GM12874 (cell line): ENCODE results near the gene LRRC39.
A peak's percentile ranks its signal among the peaks of the same experiment; 100 is the strongest.

Experiments
- TF ChIP-seq, protein P1 (sequence below): IDR thresholded peaks from 2 replicates; pipeline ENCODE4 v1.5.1; 2011; ENCODE audit warnings: low read depth, mild to moderate bottlenecking, control low read depth, low read length, moderate library complexity; ENCODE audit not compliant: insufficient read depth

LRRC39 gene

DNA sequence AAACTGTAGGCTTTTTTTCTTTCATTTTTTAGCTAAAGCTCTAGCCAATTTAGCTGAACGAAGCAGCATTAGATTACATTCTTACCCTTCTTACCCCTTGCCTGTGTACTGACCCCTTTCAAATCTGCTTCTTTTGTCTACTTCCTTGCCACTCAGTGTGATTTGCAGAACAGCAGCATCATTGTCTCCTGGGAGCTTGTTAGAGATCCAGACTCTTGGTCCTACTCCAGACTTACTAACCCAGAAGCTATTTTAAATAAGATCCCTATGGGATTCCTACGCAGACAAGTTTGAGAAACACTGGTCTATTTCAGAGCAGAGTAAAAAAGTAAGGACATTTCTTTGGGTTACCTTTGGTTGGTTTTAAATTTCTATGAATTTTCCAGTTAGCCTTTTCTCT, 13.8 kb downstream of the LRRC39 start:
- TF ChIP-seq, protein P1, sequence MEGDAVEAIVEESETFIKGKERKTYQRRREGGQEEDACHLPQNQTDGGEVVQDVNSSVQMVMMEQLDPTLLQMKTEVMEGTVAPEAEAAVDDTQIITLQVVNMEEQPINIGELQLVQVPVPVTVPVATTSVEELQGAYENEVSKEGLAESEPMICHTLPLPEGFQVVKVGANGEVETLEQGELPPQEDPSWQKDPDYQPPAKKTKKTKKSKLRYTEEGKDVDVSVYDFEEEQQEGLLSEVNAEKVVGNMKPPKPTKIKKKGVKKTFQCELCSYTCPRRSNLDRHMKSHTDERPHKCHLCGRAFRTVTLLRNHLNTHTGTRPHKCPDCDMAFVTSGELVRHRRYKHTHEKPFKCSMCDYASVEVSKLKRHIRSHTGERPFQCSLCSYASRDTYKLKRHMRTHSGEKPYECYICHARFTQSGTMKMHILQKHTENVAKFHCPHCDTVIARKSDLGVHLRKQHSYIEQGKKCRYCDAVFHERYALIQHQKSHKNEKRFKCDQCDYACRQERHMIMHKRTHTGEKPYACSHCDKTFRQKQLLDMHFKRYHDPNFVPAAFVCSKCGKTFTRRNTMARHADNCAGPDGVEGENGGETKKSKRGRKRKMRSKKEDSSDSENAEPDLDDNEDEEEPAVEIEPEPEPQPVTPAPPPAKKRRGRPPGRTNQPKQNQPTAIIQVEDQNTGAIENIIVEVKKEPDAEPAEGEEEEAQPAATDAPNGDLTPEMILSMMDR: no peak

DNA sequence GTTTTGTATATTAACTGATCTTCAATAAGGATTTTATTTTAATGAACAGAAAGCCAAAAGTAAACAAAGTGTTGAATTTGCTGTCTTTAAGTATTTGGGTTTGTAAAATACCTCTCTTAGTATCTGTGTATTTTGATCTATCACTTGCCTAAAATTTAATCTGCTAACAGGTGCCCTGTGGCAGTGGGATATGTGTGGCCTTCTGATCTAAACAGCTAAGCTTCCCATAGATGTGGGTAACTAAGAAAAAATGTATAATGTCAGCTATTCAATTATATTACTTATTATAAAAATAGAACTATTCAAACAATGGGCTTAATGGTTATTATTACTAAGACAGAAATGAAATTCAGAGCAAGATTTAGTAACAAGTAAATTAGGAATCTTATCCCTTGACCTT, 15.2 kb downstream of the LRRC39 start:
- TF ChIP-seq, protein P1: no peak

DNA sequence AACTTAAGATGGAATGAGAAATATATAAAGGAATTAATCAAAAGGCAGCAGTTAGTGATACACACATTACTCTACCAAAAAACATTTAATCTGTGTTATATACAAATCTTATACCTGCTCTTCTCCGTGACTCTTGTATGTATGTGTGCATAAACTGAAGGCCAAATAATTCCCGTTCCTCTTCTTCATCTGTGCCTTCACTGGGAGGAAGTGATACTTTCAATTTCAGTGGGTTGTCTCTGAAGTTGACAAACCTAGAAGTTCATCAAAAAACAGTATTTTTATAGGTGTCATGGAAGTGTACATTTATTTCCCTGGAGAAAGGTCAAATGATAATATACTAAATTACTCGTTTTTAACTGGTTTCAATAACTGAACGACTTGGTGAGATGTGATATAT, 25.8 kb downstream of the LRRC39 start:
- TF ChIP-seq, protein P1: no peak

DNA sequence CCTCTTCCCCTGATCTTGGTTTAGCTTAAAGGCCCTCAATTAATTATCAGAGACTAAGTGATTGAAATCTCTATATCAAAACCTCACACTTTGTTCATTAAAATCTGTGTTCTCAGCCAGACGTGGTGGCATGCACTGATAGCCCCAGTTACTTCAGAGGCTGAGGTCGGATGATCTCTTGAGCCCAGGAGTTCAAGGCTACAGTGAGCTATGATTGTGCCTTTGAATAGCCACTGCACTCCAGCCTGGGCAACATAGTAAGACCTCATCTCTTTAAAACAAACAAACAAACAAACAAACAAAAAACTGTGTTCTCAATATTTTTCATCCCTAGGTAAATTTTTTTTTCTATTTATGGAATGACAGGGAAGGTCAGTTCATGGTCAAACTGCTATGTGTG, 26.4 kb downstream of the LRRC39 start:
- TF ChIP-seq, protein P1: no peak

DNA sequence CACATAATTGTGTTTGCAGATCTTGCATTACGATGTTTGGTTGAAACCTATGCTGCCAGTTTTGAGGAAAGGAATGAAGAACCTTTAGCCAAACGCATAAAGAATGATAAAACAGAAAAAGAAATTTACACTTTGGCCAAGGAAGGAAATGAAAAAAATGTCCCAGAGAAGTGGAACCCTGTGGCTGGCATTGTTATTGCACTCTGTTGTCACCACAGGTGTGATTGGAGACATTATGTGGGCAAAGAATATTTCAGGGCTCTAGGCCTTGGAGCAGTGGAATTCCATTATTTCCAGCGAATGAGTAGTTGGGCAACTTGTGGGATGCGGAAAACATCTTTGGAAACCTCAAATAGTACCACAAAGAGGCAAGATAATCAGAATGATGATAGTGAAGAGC, 30.2 kb downstream of the LRRC39 start:
- TF ChIP-seq, protein P1: peak; percentile 10; the same call in 1 of the 2 replicates

DNA sequence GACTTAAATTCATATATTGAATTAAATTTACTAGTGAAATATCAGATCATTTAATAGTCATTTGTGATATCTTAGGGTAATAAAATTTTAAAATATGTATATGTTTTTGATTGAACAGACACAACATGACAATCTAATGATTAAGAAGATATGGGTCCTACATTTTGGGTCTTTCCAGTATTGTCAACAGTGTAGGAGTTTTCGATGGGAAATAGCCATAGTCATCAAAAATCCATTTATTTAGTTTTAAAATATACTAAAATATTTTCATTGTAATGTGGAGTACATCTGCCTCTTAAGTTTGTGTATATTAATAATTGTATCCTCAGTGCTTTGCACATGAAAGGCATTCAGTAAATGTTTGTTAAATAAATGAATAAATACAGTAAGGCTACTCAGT, 31.1 kb downstream of the LRRC39 start:
- TF ChIP-seq, protein P1: no peak

- TF ChIP-seq, protein P1: no peak
Observed at GRCh38 chr1:100145116-100145515, 32.9 kb downstream of the LRRC39 start.

- TF ChIP-seq, protein P1: no peak
Observed at GRCh38 chr1:100142343-100142742, 35.7 kb downstream of the LRRC39 start.
